Activated CD4-positive, alpha-beta T cell treated with anti-CD3 and anti-CD28 coated beads, Interleukin-2, amount 50 U/mL, for 48 hours (primary cell): ENCODE measurements around the gene TBC1D7.
A peak's percentile ranks its signal among the peaks of the same experiment; 100 is the strongest.

Experiments used
- DNase-seq, 2 experiments: peaks; one replicate each; pipeline ENCODE4 v3.0.0-alpha.2; 2020

The TBC1D7 gene

GRCh38 chr6:13318821-13319220 lies 9.5 kb downstream of the TBC1D7 start:
- no peak for DNase-seq

DNA sequence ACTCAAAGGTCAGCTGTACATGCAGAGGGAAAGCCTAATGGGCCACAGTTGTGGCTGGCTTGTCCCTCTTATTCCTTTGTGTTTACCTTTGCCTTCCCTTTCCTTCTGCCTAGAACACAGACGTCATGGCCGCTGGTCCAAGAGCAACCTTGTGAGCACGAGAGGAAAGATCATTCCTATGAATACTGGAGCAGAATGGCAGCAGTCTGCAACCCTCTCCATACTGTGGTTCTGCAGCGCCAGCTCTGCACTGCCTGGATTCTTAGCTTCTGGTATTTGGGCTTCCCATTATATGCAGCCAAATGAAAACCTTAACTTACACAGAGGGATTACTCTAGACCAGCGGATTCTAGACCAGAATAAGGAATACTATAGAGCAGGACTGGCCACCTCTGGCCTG lies 12.4 kb downstream of the TBC1D7 start:
- no peak for DNase-seq

GRCh38 chr6:13314806-13315205 lies 13.5 kb downstream of the TBC1D7 start:
- no peak for DNase-seq

DNA sequence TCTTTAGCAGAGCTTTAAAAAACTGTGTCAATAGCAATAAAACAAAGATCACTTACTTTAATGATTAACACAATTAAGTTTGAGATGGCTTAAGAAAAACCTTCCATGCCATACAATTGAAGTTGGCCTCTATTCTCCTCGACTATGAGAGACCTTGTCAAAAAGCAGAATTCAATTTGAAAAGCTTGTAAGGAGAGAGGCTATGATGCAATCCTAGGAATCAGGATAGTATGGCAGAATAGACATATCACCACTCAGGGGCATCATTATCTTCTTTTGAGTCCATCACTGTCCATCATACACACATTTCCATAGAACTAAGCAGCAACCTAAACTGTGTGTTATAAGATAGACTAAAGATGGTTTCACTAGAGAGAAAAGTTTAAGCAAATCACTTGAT lies 17.2 kb downstream of the TBC1D7 start:
- DNase-seq: no peak

DNA sequence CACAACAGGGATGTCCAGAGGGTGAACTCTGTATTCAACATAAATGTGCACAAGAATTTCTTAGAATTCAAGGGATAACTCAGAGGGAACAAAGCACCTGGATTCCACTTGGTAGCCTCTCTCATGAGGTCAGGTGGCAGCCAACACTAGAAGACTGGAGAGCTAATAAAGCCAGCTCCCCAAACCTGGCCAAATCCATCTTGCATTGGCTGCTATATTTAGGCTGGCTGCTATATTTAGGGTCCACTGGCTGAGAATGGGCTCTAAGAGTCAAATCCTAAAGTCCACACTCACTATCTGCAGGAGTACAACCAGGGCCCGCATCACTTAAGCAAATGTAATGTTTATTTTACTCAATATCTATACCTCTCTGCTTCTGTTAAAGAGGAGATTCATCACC lies 20.0 kb downstream of the TBC1D7 start:
- no peak for DNase-seq

DNA sequence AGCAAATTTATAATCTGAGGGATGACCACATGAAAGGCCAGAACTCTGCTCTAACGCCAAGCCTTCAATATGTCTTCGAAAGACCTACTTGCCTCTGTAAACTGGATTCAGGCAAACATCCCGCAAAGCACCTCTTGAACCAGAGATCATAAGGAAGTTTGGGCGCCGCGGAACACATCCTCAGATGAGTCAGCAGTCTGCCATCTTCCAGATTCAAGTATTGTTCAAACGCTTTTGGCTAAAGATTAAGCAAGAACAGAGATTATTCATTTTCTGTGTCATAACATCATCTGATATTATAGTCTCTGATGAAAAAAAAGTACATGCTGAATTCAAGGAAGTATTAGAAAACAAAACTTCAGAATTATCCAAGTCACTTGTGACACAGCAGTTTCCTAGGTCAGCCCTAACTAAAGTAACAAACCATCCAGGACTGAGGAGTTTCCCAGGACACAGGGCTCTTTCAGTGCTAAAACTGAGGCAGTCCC lies 20.8 kb downstream of the TBC1D7 start:
- DNase-seq: no peak

DNA sequence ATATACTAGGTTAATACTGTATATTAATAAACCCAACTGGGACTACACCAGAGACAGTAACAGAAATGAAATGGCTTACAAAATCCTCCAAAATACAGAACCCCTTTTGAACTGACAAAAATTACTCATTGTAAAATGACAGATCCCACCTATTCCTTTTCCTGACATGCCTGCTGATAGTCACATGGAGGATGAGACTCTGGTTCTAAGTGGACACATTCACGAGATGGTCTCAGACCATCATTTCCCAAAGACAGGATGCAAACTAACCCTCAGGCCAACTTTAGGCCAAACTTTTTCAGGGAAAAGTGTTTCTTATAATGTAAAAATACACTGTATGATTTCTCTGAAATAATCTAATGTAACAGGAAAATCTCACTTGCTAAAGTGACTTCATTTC lies 22.5 kb downstream of the TBC1D7 start:
- no peak for DNase-seq

GRCh38 chr6:13305288-13305687 lies 23.0 kb downstream of the TBC1D7 start:
- no peak for DNase-seq

DNA sequence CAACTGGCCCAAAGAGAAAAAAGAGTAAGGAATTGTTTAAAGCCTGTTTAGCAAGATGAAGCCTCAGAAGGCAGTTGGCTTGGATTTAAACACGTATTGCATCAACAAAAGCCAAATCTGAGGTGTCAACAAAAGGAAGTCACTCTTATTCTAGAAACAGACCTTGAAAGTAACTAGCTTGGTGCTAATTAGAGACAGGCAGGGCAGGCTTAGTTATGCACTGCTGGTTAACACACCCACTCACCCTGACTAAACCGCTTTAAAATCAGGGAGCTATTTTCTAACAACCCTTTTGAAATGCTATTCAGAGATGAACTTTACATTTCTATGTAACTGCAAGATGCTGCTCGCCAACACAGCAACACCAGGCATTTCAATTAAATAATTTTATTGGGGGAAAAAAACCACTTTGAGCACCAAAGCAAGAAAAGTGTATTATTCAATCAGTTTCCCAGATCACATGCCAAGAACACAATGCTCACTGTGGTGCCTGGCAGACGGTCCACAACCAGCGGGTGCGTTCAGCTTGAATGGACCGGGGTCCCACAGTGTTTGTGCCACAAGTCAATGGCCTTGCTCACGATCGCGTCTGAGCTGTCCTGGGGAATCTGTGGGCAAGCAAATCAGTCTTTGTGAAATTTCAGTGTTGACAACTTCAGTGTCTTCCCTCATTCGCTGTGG lies 23.6 kb downstream of the TBC1D7 start:
- DNase-seq: no peak

- DNase-seq: no peak
Observed at GRCh38 chr6:13304101-13304500, 24.2 kb downstream of the TBC1D7 start.

DNA sequence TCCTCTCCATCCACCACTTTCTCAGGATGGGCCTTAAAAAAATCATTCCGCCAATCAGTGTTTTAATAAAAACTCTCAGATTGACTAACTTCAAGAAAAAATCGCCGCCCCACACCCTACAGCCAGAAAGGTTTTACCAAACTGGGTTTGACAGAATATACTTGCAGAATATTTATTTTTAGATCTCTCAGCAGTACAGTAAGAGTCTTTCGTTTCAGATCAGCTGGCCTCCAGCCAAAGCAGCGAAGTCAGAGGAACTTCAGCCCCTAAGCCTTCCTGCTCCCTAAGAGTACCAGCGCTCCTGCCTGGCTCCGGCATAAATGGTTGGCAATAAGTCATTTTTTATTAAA lies 24.7 kb downstream of the TBC1D7 start:
- DNase-seq: peak; percentile 48 to 52

DNA sequence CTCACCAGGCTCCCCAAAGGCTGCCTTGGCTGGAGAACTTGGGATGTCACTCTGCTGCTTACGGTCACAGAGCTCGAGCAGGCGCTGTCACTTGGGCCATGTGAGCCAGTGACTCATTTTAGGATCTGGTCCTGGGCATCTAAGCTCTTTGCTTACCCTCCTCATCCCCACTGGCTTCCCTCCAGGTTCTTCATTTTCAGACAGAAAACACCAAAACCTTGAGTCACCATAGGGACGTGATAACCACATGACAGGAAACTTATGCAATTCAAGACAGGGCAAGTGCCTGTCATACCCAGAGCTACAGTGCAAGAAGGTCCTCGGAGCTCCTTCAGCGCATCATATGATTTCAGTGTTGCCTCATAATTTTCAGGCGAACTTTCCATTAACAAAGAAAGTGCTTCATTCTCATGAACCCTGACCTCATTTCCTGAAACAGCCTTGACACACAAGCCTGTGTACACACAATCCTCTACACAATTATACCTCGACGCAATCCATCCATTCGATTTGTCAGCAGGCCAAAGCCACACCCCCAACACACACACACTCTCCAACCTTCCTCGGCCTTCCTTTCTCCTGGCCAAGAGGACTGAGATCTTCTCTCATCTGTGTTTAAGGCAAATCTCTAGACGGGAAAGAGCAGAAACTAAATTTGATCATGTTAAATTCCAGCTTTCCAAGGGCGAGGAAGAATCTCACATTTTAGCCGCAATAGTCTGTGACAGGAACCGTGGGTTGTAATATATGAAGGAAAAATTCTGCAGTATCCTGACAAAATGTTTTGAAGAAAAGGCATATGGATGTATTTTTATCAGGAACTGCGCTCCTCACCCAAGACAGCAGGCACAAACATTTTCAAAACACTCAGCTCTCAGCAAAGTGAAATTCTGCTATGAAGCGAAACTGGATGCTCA lies 25.3 kb downstream of the TBC1D7 start:
- DNase-seq: peak; percentile 49 to 58

GRCh38 chr6:13302291-13302690 lies 26.0 kb downstream of the TBC1D7 start:
- DNase-seq: no peak

DNA sequence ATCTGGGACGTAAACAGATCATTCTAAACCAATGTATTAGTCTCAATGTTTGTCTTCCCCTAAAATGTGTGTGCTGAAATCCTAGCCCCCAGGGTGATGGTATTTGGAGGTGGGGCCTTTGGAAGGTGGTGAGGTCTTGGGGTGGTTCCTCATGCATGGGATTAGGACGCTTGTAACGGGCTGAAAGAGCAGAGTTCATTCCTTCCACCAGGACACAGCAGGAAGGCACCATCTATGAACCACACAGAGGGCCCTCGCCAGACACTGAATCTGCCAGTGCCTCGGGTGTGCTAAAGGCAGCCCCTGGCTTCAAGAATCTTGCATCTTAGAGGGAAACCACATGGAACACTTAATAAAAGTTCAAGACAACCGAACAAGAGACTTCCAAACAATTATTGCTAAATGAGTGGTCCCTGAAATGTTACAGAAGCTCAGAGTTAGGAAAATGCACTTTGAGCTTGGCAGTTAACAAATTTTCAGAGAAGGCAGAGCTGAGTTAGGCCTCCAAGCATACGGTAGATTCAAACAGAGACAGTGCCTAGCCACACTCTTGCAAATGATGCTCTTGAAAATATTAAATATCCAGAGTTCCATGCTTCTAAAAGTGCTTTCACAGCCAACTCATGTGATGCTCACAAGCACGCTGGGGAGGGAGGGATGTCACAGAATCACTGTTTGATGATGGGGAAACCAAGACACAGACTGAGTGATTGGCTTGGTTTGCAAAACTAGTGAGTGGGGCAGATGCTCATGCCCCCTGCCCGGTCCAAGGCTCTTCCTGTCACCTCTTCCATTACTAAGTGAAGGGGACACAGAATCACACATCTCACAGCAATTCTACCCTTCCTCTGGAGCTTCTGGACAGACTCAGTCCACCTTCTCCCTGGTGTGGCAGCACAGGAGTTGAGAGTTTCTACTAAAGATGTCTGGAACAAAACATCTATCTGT lies 27.4 kb downstream of the TBC1D7 start:
- no peak for DNase-seq

DNA sequence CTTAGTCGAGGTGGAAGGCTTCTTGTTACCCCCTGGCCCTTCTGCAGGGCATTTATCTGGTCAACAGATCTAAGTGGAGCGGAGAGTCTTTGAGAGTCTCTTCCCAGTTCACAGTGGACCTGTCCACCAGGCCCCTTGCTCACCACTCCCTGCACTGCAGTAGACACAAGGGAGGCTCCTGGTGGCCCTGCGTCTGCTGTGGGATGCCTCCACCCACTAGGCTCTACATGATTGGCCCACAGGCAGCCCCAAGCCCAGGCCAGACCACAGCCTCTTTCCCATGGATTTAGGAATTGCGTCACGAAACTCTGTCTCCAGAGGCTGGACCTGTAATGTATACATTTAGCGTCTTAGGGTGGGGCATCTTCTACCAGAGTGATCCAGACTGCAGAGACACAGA lies 28.4 kb downstream of the TBC1D7 start:
- no peak for DNase-seq

- DNase-seq: no peak
Observed at GRCh38 chr6:13299403-13299821, 28.9 kb downstream of the TBC1D7 start.

DNA sequence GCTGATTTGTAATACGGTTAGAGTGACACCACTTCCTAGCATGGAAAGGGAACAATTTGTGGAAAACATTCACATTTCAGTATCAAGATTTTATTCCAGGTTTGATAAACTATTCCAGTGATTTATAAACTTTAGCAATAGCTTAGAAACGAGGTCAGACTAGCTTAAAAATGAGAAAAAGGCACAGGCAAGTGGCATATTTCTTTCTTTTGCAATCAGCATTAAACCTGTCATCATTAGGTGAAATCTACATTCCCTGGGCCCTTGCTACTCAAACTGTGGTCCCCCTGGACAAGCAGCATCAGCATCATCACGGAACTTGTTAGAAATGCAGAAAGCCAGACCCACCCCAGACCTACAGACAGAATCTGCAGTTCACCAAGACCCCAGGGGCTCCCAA lies 29.9 kb downstream of the TBC1D7 start:
- DNase-seq: no peak

- DNase-seq: no peak
Observed at GRCh38 chr6:13297391-13297790, 30.9 kb downstream of the TBC1D7 start.

- DNase-seq: no peak
Observed at GRCh38 chr6:13296536-13296997, 31.8 kb downstream of the TBC1D7 start.

DNA sequence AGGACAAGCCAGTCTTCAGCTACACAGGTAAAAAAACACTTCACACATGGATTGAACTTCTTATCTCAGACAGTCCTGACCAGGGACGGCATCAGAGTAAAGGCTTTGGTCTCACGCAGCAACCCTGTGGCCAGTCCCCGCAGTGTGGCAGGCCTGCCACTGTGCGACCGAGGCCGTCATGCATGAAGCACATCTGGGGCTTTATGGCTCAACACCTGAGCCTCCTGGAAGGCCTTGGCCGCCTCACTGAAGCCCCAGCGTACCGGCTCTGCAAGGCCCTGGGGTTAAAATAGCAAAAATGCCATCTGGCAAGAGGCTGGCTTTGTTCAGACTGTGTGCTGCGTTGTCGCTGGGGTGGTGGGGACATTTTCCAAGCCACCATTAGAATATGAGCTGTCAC lies 32.8 kb downstream of the TBC1D7 start:
- no peak for DNase-seq

- no peak for DNase-seq
Observed at GRCh38 chr6:13294499-13295069, 33.8 kb downstream of the TBC1D7 start.

DNA sequence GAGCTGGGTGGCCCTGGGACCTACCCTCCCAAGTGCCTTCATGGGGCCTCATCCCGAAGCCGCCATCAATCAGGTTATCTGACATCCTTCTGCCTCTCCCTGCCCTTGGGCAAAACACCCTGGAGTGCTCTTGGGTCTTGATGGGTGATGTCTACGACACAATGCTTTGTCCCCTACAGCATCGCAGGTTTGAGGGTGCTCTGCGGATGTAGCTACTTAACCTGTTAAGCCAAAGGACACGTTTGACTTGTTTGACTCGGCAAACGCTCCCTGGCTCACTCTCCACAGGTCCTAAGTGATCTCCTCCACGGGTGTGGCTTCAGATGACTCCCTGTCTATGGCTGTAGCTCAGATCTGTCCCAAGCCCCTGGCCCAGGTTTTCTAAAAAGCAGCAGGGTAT lies 35.6 kb downstream of the TBC1D7 start:
- DNase-seq: no peak

DNA sequence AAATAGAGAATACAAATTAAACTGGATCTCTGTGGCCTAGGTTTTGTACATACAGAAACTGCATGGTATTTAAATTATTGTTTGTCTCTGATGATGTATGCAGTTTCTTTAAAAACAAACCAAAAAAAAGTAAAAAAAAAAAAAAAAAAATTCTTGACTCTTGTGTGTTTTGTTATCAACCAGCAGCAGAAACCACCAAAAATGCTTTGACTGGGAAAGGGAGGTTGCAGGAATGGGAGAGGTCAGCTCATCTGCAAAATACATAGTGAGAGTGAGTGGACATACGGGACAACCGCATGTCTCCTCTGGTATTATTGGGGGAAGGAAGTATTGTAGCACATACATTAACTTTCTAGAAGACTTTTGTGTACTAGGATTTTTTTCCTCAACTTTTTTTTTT lies 38.0 kb downstream of the TBC1D7 start:
- no peak for DNase-seq
